GM10248 (cell line): ENCODE data around the gene ACAN.

Source experiments
- CTCF ChIA-PET: fragments of 300-600 bp; sonication (Branson Sonifier 250); formaldehyde crosslinking; extraction: SDS; loops from one replicate; lab custom pipeline; 2021; ENCODE audit warnings: antibody characterized with exemption; lab: Yijun Ruan, JAX
- POLR2A ChIA-PET: fragments of 350-650 bp; sonication (Branson Sonifier 250); formaldehyde crosslinking; extraction: SDS; loops from one replicate; lab custom pipeline; 2020; ENCODE audit warnings: antibody characterized with exemption; lab: Yijun Ruan, JAX
- DNase-seq: peaks from one replicate; pipeline ENCODE4 v3.0.0; 2012; ENCODE audit errors: extremely low spot score
- CTCF ChIP-seq: IDR thresholded peaks from 2 replicates; pipeline ENCODE4 v1.5.1; 2012; ENCODE audit warnings: mild to moderate bottlenecking, low read depth; ENCODE audit errors: extremely low read depth, missing control alignments, control extremely low read depth

The ACAN gene

GRCh38 chr15:88887068-88887580 lies 83.9 kb downstream of the ACAN start:
- DNase-seq, result no peak
- TF ChIP-seq CTCF, result no peak
- POLR2A ChIA-PET, result no interaction called here
- CTCF ChIA-PET, result interaction anchor here (1.5 to 1.8 kb wide), 2 partner anchors 8 to 17 kb away, joined by 4 to 5 read pairs; no protein-coding TSS in a partner anchor

- TF ChIP-seq CTCF, result no peak
- CTCF ChIA-PET, result interaction anchor here (1.8 to 4.9 kb wide), 3 partner anchors 10 to 18 kb away, joined by 5 to 24 read pairs (median 7); no protein-coding TSS in a partner anchor
- POLR2A ChIA-PET, result no interaction called here
- DNase-seq, result no peak
Measured at GRCh38 chr15:88888719-88889118, 85.5 kb downstream of the ACAN start.

GRCh38 chr15:88890495-88890894 lies 87.3 kb downstream of the ACAN start:
- no peak for TF ChIP-seq CTCF
- POLR2A ChIA-PET, result no interaction called here
- DNase-seq, result no peak
- CTCF ChIA-PET, result interaction anchor here (1.2 to 4.9 kb wide), 3 partner anchors 12 to 20 kb away, joined by 3 to 24 read pairs (median 7); no protein-coding TSS in a partner anchor

GRCh38 chr15:88891540-88892254 lies 88.5 kb downstream of the ACAN start:
- no peak for TF ChIP-seq CTCF
- DNase-seq, result no peak
- POLR2A ChIA-PET, result no interaction called here
- CTCF ChIA-PET, result interaction anchor here (1.4 to 4.9 kb wide), 3 partner anchors 13 to 130 kb away, joined by 3 to 24 read pairs (median 12); no protein-coding TSS in a partner anchor

- ChIA-PET POLR2A (no interaction called here), CTCF (interaction anchor here (3.3 kb wide), 1 partner anchor 11 kb away, joined by 14 read pairs; no protein-coding TSS in a partner anchor)
- DNase-seq, result peak; percentile 74
- peak; percentile 65 for TF ChIP-seq CTCF
Measured at GRCh38 chr15:88894348-88894818, 91.1 kb downstream of the ACAN start.

- ChIA-PET CTCF (interaction anchor here (1.1 to 3.3 kb wide), 2 partner anchors 10 to 272 kb away, joined by 3 to 14 read pairs; no protein-coding TSS in a partner anchor), POLR2A (no interaction called here)
- TF ChIP-seq CTCF, result no peak
- DNase-seq, result peak; percentile 67
Measured at GRCh38 chr15:88894819-88895767, 91.9 kb downstream of the ACAN start, which contains the start of gene HAPLN3. HAPLN3 (minus strand) TSS chr15:88895544; CDS start chr15:88887298, 8,246 bp downstream.
